Measurements from ENCODE around the gene SMNDC1. TPM values are rescaled to one million over a fixed set of nuclear protein-coding genes. Genes with fewer than 3 reads are reported as not detected.

The SMNDC1 gene
- total and polyA plus RNA-seq, 8 donors = 24.2 to 52.6 (median 45.4) TPM

- peaks cover 0 to 4% of the 10 kb centered on the region in 2 donors for H3K4me1 ChIP-seq
- H3K27ac ChIP-seq = no peak overlapping the region
- ATAC-seq = no peak
- no peaks in the 10 kb centered on the region for H3K9me3 ChIP-seq
- no peak for DNase-seq
- no peaks in the 10 kb centered on the region for H3K27me3 ChIP-seq
- H3K36me3 ChIP-seq = peaks cover 0 to 8% of the 10 kb centered on the region in 2 donors
- TF ChIP-seq, protein P1, sequence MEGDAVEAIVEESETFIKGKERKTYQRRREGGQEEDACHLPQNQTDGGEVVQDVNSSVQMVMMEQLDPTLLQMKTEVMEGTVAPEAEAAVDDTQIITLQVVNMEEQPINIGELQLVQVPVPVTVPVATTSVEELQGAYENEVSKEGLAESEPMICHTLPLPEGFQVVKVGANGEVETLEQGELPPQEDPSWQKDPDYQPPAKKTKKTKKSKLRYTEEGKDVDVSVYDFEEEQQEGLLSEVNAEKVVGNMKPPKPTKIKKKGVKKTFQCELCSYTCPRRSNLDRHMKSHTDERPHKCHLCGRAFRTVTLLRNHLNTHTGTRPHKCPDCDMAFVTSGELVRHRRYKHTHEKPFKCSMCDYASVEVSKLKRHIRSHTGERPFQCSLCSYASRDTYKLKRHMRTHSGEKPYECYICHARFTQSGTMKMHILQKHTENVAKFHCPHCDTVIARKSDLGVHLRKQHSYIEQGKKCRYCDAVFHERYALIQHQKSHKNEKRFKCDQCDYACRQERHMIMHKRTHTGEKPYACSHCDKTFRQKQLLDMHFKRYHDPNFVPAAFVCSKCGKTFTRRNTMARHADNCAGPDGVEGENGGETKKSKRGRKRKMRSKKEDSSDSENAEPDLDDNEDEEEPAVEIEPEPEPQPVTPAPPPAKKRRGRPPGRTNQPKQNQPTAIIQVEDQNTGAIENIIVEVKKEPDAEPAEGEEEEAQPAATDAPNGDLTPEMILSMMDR (IDR thresholded peaks at IDR 0.05) = no peak
- intact Hi-C loops (cut with DNase I) = no loop called here
- H3K4me3 ChIP-seq = no peak overlapping the region
These were observed 63.3 kb downstream of the SMNDC1 start for GRCh38 chr10:110241407-110241806.

Other genes with a start within 250 kb of the SMNDC1 start
- 10 to 100 TPM; 16.5 to 16.7 TPM for gene MXI1, start 97.3 kb downstream of the SMNDC1 start, total RNA-seq
- 10 to 100 TPM; 44.5 to 79.3 (median 51.6) TPM for gene MXI1, start 97.3 kb downstream of the SMNDC1 start, polyA plus RNA-seq (ENCODE audit: insufficient read length in 6 of 6)
- 10 to 100 TPM; 11.3 to 18.8 TPM for gene DUSP5, start 193.0 kb upstream of the SMNDC1 start, total RNA-seq
- gene DUSP5, start 193.0 kb upstream of the SMNDC1 start, polyA plus RNA-seq (ENCODE audit: insufficient read length in 6 of 6) = 10 to 100 TPM in 5 of 6 donors, 1 to 10 TPM in 1; 9.4 to 21.9 (median 20.9) TPM